CD4-positive, alpha-beta T cell (primary cell): ENCODE results near the gene OSBPL5. TPM values are rescaled to one million over a fixed set of nuclear protein-coding genes. Genes with fewer than 3 reads are reported as not detected.
A peak's percentile ranks its signal among the peaks of the same experiment; 100 is the strongest.

Experiments
- ATAC-seq: fragments of 200-7000 bp; cut with Tn5 transposase; one replicate; pipeline ENCODE4 v1.10.0; 2022; ENCODE audit warnings: mild to moderate bottlenecking; ENCODE audit not compliant: poor library complexity
- CTCF ChIA-PET: fragments of 350-600 bp; sonication (Branson Sonifier 250); formaldehyde crosslinking; loops from one replicate; lab custom pipeline; 2021; ENCODE audit warnings: antibody characterized with exemption, inconsistent platforms; lab: Charles Lee
- POLR2A ChIA-PET: fragments of 350-600 bp; sonication (Branson Sonifier 250); formaldehyde crosslinking; loops from one replicate; lab custom pipeline; 2021; ENCODE audit warnings: antibody characterized with exemption, inconsistent platforms; lab: Charles Lee
- DNase-seq, 14 experiments: peaks; one replicate each; pipeline ENCODE4 v3.0.0-alpha.2; 2013 to 2020; ENCODE audit warnings: mixed read lengths in 2 of 14
- H3K27ac ChIP-seq, 2 donors: one replicate each; pipeline versions ENCODE4 v1.5.1 to v1.7.0; 2013; ENCODE audit warnings: low read length in 2 of 2, low read depth in 1 of 2, mild to moderate bottlenecking in 1 of 2
- H3K27me3 ChIP-seq, 2 experiments: 1 replicate in 1 of 2; 2 replicates in 1 of 2; pipeline versions ENCODE4 v1.6.1 to v1.7.0; 2013; ENCODE audit warnings: low read length in 2 of 2, control low read depth in 1 of 2, mild to moderate bottlenecking in 1 of 2, moderate library complexity in 1 of 2; ENCODE audit not compliant: insufficient read depth in 2 of 2, control insufficient read depth in 1 of 2
- H3K36me3 ChIP-seq: one replicate; pipeline ENCODE4 v1.6.1; 2013; ENCODE audit warnings: low read length, control low read depth; ENCODE audit not compliant: insufficient read depth
- H3K4me1 ChIP-seq: one replicate; pipeline ENCODE4 v1.6.1; 2013; ENCODE audit warnings: low read length, control low read depth; ENCODE audit not compliant: insufficient read depth
- H3K4me3 ChIP-seq: one replicate; pipeline ENCODE4 v1.5.1; 2013; ENCODE audit warnings: mild to moderate bottlenecking, low read length, moderate library complexity
- H3K9me3 ChIP-seq, 2 experiments: 1 replicate in 1 of 2; 2 replicates in 1 of 2; pipeline versions ENCODE4 v1.6.1 to v1.7.0; 2013; ENCODE audit warnings: low read length in 2 of 2, mild to moderate bottlenecking in 2 of 2, control low read depth in 1 of 2, moderate library complexity in 1 of 2; ENCODE audit not compliant: control insufficient read depth in 1 of 2, insufficient read depth in 1 of 2
- H3K27ac Mint-ChIP-seq: one replicate; pipeline ENCODE4 v1.8.0; 2020; ENCODE audit warnings: mixed read lengths
- H3K27me3 Mint-ChIP-seq: one replicate; pipeline ENCODE4 v1.8.0; 2021; ENCODE audit warnings: mixed read lengths
- H3K36me3 Mint-ChIP-seq: one replicate; pipeline ENCODE4 v1.8.0; 2021; ENCODE audit warnings: low read depth, mixed read lengths
- H3K4me1 Mint-ChIP-seq: one replicate; pipeline ENCODE4 v1.8.0; 2021; ENCODE audit warnings: low read depth, mixed read lengths
- H3K4me3 Mint-ChIP-seq: one replicate; pipeline ENCODE4 v1.8.0; 2020; ENCODE audit warnings: mild to moderate bottlenecking, mixed read lengths
- H3K9me3 Mint-ChIP-seq: one replicate; pipeline ENCODE4 v1.8.0; 2020; ENCODE audit warnings: mixed read lengths
- intact Hi-C, 2 experiments: fragments of 100-400 bp; cut with DNase I in 1 of 2; cut with micrococcal nuclease in 1 of 2; formaldehyde crosslinking; loops; one replicate each; pipeline versions ENCODE4 v1.15.1 to v1.9.0; 2023 to 2025; cut with DNase I, micrococcal nuclease
- total RNA-seq, 174 experiments: library from RNA in 2 of 174; stranded (reverse) in 2 of 174; gene quantifications; one replicate each; pipeline ENCODE4 v1.2.3 and lab custom pipeline; 2021 to 2026
- TF ChIP-seq, protein P1 (sequence below): fragments of 200-600 bp; IDR thresholded peaks from one replicate; pipeline ENCODE4 v1.8.0; 2022; ENCODE audit warnings: antibody characterized with exemption, mild to moderate bottlenecking

OSBPL5 gene
- total RNA-seq, 2 experiments from 2014 or later = 6.7 to 9.1 TPM

- H3K27ac Mint-ChIP-seq = peak overlapping the region; percentile 86
- peak; percentile 42 to 92 (median 56) for DNase-seq
- Histone ChIP-seq H3K9me3 (no peaks in the 10 kb centered on the region), H3K27ac (peak overlapping the region in 1 of 2 donors; percentile 23), H3K36me3 (peaks cover 56% of the 10 kb centered on the region), H3K27me3 (no peaks in the 10 kb centered on the region), H3K4me1 (peaks cover 61% of the 10 kb centered on the region), H3K4me3 (no peak overlapping the region)
- peak; percentile 96 for ATAC-seq
- H3K9me3 Mint-ChIP-seq = no peaks in the 10 kb centered on the region
- intact Hi-C loops = loop anchor here in 1 of 2 experiments (10.0 kb wide), 3 partner anchors 325 to 645 kb away; partner anchors contain the start of genes KCNQ1, TRPM5, TSSC4 and ZNF195
- no peaks in the 10 kb centered on the region for H3K27me3 Mint-ChIP-seq
- no peak overlapping the region for H3K4me3 Mint-ChIP-seq
- TF ChIP-seq, protein P1, sequence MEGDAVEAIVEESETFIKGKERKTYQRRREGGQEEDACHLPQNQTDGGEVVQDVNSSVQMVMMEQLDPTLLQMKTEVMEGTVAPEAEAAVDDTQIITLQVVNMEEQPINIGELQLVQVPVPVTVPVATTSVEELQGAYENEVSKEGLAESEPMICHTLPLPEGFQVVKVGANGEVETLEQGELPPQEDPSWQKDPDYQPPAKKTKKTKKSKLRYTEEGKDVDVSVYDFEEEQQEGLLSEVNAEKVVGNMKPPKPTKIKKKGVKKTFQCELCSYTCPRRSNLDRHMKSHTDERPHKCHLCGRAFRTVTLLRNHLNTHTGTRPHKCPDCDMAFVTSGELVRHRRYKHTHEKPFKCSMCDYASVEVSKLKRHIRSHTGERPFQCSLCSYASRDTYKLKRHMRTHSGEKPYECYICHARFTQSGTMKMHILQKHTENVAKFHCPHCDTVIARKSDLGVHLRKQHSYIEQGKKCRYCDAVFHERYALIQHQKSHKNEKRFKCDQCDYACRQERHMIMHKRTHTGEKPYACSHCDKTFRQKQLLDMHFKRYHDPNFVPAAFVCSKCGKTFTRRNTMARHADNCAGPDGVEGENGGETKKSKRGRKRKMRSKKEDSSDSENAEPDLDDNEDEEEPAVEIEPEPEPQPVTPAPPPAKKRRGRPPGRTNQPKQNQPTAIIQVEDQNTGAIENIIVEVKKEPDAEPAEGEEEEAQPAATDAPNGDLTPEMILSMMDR = no peak
- ChIA-PET CTCF (interaction anchor here (1.4 to 4.1 kb wide), 2 partner anchors 12 to 42 kb away, joined by 4 to 24 read pairs; no protein-coding TSS in a partner anchor), POLR2A (interaction anchor here (0.9 to 1.8 kb wide), 4 partner anchors 12 to 57 kb away, joined by 4 to 7 read pairs (median 5); partner anchors contain the start of gene NAP1L4)
- peaks cover 37% of the 10 kb centered on the region for H3K4me1 Mint-ChIP-seq
- peaks cover 15% of the 10 kb centered on the region for H3K36me3 Mint-ChIP-seq
Observed at GRCh38 chr11:3049430-3050243, 115.5 kb downstream of the OSBPL5 start.

- POLR2A ChIA-PET = no interaction called here
- Histone ChIP-seq H3K36me3 (peaks cover 53% of the 10 kb centered on the region), H3K4me3 (no peak overlapping the region), H3K27ac (no peak overlapping the region), H3K4me1 (peaks cover 47% of the 10 kb centered on the region), H3K9me3 (no peaks in the 10 kb centered on the region), H3K27me3 (no peaks in the 10 kb centered on the region)
- Mint-ChIP-seq H3K27ac (no peak overlapping the region), H3K4me1 (peaks cover 27% of the 10 kb centered on the region), H3K9me3 (no peaks in the 10 kb centered on the region), H3K4me3 (no peak overlapping the region), H3K27me3 (no peaks in the 10 kb centered on the region), H3K36me3 (peaks cover 26% of the 10 kb centered on the region)
- CTCF ChIA-PET = interaction anchor here (4.1 kb wide), 1 partner anchor 44 kb away, joined by 24 read pairs; no protein-coding TSS in a partner anchor
- no peak for ATAC-seq
- DNase-seq = peak in 1 of 14 experiments; percentile 9
- intact Hi-C loops = no loop called here
- TF ChIP-seq, protein P1 = no peak
Observed at GRCh38 chr11:3047637-3048036, 117.5 kb downstream of the OSBPL5 start.

DNA sequence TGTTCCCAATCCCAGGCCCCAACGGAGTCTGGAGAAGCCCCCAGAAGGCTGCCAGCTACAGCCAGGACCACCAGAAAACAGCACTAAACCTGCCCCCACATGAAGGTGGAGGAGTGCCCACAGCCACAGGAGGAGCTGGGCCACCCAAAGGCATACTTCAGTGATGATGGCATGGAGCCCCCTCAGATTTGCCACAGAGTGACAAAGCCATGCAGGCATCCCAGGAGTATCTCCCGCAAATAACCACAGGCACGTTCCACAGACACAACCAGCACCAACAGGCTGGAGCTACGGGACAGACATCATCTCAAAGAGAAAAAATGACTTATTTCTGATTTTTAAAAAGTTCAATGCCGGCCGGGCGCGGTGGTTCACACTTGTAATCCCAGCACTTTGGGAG, 118.5 kb downstream of the OSBPL5 start:
- POLR2A ChIA-PET = interaction anchor here (1.1 kb wide), 1 partner anchor 54 kb away, joined by 7 read pairs; the partner anchor contains the start of gene NAP1L4
- H3K27me3 ChIP-seq = no peaks in the 10 kb centered on the region
- no peak overlapping the region for H3K4me3 ChIP-seq
- intact Hi-C loops = no loop called here
- peaks cover 38% of the 10 kb centered on the region for H3K4me1 ChIP-seq
- H3K9me3 Mint-ChIP-seq = no peaks in the 10 kb centered on the region
- H3K4me1 Mint-ChIP-seq = peaks cover 23% of the 10 kb centered on the region
- no peak overlapping the region for H3K4me3 Mint-ChIP-seq
- TF ChIP-seq, protein P1 = no peak
- no peak overlapping the region for H3K27ac Mint-ChIP-seq
- no peak for ATAC-seq
- H3K36me3 Mint-ChIP-seq = peaks cover 33% of the 10 kb centered on the region
- peaks cover 52% of the 10 kb centered on the region for H3K36me3 ChIP-seq
- no peak overlapping the region for H3K27ac ChIP-seq
- no peak for DNase-seq
- H3K27me3 Mint-ChIP-seq = no peaks in the 10 kb centered on the region
- H3K9me3 ChIP-seq = no peaks in the 10 kb centered on the region
- CTCF ChIA-PET = interaction anchor here (0.9 kb wide), 1 partner anchor 32 kb away, joined by 3 read pairs; no protein-coding TSS in a partner anchor
